NOMO-1 treated with dmso at 0.1 percent for 144 hours (cell line): ENCODE measurements around the gene ARPC4.
"Not testable (repeated sequence)": the region's sequence is repeated elsewhere in the genome, so short reads cannot be mapped to it uniquely, and the experiment has no call there.

Experiments
- DNase-seq: peaks from one replicate; lab custom pipeline; 2025; ENCODE audit not compliant: unreplicated experiment; lab: John Stamatoyannopoulos, UW

Gene ARPC4

DNA sequence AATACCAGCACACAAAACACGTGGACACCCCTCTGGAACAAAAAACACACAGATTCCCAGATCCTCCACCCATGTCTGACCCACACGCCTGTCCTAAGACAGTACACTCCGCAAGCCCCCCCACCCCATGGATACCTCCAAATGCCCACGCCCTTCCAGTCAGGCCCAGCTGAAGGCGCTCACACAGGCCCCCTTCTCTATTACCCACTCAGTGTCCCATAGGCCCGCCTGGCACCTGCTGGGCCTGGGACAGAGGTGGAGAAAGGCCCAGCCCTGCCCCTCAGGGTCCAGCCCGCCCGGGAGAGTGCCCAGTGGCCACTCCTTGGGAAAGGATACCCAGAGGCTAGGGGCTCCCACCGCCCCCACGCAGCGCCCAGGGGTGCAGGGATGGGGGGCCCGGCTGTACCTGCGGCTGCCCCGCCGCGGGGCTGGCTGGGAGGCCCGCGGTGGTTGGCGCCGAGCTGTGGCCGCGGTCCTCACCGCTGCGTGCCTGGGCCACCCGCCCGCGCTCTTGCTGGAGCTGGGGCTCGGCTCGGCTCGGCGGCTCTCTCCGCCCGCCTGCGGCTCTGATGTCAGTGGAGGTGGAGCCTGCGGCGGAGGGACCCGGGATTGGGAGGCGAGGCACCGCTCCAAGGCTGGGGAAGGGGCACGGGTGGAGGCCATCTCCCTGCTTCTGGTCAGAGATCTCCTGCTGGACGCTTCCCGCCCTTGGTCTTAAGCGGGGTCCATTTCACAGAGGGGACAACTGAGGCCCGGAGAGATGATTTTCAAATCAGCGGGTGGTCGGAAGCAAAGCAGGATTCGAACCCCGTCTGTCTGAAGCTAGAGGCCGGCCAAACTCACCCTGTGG lies 23.2 kb upstream of the ARPC4 start, which contains the start of gene CAMK1:
CAMK1 (minus strand) TSS at position 522 of the 850 bp plus-strand sequence. CDS start 2,198 bp downstream, outside the sequence.
- no peak for DNase-seq

GRCh38 chr3:9770276-9770812 lies 22.5 kb upstream of the ARPC4 start:
- no peak for DNase-seq

DNA sequence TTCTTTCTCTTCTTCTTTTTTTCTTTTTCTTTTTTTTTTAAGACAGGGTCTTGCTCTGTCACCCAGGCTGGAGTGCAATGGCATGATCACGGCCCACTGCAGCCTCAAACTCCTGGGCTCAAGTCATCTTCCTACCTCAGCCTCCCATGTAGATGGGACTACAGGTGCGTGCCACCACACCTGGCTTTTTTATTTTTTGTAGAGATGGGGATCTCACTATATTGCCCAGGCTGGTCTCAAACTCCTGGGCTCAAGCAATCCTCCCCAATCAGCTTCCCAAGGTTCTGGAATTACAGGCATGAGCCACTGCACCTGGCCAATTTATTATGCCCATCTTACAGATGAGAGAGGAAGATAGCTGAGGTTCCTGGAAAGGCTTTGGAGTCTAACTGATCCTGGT lies 21.9 kb upstream of the ARPC4 start:
- DNase-seq = not testable (repeated sequence)

- DNase-seq = no peak
Measured at GRCh38 chr3:9776896-9777693, 15.8 kb upstream of the ARPC4 start.

GRCh38 chr3:9777694-9778021 lies 15.2 kb upstream of the ARPC4 start:
- no peak for DNase-seq

DNA sequence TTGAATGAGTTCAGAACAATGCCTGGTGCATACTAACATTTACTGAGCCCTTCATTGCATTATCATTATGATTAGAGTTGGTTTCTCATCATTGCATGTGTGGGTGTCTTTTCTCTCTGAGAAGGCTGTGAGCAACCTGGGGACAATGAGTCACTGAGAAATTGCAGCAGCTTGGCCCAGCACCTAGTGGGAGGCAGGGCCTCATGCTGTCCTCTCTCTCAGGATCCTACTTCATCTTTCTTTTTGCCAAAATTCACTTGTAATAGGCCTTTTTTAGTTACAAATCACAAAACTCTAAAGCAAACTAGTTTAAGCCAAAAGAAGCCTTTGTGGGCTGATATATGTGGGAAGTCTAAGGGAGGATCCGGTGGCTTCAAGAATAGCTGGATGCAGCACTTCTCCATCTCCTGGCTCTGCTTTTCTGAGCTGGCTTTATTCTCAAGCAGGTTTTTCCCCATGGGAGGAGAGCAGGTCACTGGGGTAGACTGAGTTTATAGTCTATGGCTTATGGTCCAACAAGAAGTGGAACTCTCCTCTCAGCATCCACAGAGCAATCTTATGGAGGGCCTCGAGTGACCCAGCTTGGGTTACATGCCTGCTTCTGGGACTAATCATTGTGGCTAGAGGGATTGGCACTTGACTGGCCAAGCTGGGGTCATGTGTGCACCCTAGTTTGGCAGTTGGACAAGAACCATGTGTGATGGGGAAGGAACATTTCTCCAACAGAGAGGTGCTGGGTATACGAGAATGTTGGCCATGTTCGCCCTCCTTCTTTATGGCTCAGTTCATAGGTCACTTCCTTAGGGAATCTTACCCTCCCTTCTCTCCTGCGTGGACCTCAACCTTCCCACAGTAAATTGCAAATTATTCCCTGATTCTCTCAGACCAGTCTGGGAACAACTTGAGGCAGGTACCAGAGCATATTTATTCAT lies 14.5 kb upstream of the ARPC4 start:
- DNase-seq = no peak

DNA sequence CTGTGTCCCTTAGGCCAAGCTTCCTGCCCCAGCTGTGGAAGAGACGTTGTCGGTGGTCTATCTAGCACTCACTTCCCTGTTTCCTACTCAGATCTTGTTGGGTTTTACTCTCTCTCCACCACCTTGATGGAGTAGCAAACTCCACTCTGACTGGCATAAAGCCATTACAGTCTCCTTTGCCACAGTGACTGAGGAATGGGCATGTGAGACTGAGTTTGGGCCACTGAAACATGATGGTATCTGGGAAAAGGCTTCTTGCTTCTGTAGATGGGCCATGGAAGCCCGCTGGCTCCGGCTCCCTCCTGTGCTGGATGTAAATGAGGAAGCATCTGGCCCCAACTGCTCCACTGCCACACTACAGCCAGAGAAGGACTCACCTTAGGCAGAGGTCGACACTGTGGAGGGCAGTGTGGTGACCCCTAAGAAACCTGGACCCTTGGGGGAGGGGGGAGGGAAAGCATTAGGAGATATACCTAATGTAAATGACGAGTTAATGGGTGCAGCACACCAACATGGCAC lies 13.7 kb upstream of the ARPC4 start:
- no peak for DNase-seq

DNA sequence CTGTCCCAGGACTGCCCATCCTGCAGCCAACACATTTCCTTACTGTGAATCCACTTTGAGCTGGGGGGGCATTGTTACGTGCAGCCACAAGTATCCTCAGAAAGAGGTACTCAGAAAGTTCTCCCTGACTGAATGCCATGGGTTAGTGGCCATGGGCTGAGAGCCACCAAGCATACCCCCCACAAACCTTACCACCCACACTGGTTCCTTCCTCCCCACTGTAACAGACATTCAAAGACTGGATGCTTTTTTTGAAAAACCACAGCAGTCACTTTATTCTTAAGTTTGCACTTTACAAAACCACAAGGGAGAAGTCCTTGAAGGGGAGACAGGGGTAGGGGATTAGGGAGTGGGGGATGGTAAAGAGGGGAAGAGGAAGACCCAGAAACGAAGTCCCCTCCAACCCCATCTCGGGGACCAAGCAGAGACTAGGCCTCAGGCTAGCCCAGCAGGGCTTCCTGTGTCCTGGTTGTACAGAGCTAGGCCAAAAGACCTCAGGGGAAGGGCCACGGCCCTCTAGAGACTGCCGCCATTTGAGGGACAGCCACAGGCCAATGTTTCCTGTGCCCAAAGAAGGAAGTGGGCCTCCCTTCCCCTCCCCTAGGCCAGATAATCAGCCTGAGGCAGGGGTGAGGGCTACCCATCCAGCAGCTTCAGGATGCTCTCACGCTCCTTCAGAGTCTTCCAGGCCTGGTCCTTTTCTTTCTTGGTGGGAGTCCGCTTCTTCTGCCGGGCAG lies 13.0 kb upstream of the ARPC4 start:
- DNase-seq = peak; percentile 92

DNA sequence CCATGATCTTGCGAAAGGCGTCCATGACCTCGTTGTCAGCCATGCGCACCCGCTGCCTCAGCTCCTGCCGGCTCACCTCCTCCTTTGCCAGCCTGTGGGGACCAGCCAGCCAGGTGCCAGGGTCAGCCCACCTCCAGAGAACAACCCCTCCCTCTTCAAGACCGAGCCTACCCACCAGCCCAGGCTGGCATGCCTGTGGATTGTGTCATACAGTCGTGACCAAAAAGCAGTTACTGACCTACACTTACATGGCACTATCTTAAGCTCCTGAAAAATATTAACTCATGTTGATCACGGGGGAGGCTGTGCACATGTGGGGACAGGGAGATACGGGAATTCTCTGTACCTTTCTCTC lies 12.4 kb upstream of the ARPC4 start:
- no peak for DNase-seq

- no peak for DNase-seq
Measured at GRCh38 chr3:9780910-9781309, 12.0 kb upstream of the ARPC4 start.

DNA sequence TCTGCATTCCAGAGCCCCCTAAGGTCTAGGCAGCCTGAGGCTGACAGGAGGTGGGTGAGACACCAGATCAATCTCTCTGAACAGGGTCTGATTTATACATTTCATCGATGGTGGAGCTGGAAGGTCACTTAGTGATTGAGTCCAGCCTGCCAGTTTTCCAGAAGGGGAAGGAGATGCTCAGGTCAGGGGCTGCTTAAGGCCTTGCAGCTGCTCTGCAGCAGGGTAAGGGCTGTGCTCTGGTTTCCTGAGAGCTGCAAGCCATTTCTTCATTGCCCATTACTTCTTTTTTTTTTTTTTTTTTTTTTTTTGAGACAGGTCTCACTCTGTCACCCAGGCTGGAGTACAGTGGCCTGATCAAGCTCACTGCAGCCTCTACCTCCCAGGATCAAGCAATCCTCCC lies 11.3 kb upstream of the ARPC4 start:
- no peak for DNase-seq

GRCh38 chr3:9781978-9782603 lies 10.8 kb upstream of the ARPC4 start:
- DNase-seq = no peak

DNA sequence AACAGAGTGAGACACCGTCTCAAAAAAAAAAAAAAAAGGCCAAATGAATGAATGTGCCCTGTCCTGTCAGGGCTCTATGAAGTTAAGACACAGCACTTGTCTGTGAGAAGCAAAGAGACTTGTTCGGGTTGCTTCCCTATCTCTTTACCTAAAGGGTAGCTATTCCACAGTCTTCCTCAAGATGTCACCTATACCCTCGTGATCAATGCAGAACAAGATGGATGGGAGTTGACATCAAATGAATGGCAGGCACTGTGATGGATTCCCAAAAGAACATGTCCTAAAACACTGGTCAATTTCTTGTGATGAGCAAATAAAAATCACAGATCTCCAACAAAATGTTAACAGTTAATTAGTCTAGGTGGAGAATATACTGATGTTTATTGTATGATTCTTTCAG lies 10.1 kb upstream of the ARPC4 start:
- no peak for DNase-seq

- DNase-seq = no peak
Measured at GRCh38 chr3:9783954-9784353, 8.9 kb upstream of the ARPC4 start.

DNA sequence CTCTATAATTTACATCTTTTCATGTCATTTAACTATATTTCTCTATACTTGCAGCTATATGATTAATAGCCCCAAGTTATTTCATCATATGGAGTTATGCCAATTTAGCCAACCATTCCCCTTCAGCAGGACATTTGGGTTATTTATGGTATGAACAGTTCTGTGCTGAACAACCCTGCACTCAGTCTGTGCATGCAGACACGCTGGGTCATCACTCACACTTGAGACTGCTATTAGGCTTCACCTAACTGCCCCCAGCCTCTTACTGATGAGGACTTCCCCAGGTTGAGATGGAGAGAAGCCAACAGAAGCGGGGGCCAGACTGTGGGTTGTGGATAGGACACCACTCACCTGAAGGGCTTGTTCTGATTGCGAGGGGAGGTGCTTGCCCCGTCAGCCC lies 7.9 kb upstream of the ARPC4 start:
- no peak for DNase-seq

- DNase-seq = no peak
Measured at GRCh38 chr3:9785602-9786001, 7.3 kb upstream of the ARPC4 start.

DNA sequence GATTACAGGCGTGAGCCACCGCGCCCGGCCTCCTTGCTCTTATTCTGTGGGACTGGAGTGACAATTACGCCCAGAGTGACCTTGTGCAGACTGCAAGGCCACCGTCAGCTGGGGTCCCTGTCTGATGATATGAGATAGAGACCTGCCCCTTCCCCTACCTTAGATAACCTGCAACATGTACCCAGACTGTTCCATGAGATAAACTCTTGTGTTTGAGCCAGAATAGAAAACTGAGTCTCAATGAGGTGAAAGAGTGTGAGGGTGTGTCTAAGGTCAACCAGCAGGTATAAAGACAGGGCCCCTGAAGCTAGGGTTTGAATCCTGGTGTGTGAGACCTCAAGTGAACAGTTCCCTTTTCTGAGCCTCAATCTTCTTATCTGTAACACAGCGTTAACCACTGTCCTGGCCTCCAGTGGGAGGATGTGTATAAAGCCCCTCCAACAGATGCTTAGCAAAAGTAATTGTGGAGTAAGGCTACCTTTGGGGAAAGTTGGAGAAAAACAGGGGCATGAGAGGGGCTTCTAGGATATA lies 6.6 kb upstream of the ARPC4 start:
- DNase-seq = no peak

DNA sequence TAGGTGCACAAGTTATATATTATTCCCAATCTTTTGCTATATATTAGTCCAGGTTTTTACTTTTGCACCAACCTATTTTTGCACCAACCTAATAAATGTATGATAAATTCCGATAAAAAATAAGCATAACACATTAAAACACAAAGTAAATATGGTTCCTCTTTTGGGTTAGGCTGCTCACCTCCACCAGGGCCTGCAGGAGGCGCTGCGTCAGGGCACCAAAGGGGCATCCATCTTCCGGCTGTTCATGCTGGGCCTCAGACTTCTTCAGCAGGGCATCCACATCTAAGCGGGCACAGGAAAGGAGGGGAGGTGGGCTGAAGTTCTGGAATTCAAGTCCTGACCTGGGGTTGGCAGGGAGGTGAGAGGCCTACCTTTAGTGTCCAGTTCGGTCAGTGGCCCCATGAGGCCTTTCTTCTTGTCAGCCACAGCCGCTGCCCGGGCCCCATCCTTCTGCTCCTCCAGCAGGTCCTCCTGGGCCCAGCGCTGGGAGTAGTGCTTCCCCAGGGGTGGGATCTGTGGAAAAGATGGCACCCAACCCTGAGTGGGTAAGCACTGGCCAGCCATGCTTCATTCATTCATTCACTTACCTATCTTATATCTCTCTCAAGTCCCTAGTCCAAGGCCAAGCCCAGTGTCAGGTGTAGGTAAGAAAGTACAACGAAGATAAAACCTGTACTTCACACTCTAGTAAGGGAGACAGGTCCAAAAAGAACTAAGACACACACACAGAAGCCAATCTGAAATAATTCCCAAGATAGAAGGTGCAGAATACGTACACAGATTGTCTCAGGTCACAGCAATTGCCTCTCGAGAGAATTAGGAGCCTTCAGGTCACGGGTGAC lies 5.8 kb upstream of the ARPC4 start:
- DNase-seq = no peak

DNA sequence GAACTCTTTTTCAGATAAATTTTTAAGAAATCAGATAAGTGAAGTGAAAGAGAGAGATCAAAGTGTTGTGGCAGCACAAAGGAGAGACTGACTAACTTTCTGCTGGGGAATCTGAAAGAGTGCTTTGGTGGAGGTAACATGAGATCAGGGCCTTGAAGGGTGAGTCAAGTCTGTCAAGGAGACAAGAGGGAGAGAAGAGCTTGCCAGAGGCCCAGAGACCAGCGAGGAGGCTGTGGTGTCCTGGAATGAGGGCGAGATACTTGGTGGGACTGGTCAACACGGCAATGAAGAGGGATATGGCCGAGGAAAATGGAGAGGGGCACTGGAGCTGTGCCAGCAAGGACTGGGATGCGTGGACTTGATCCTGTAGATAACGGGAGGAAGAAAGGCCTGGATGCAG lies 5.2 kb upstream of the ARPC4 start:
- no peak for DNase-seq
